Superior temporal gyrus (tissue), 1 donor: Measurements from ENCODE around the gene GPR157.
"Not testable (repeated sequence)": the region's sequence is repeated elsewhere in the genome, so short reads cannot be mapped to it uniquely, and the experiment has no call there.

Source experiments
- DNase-seq: peaks from one replicate; pipeline ENCODE4 v3.0.0-alpha.2; 2016; ENCODE audit errors: extremely low spot score

The GPR157 gene, protein sequence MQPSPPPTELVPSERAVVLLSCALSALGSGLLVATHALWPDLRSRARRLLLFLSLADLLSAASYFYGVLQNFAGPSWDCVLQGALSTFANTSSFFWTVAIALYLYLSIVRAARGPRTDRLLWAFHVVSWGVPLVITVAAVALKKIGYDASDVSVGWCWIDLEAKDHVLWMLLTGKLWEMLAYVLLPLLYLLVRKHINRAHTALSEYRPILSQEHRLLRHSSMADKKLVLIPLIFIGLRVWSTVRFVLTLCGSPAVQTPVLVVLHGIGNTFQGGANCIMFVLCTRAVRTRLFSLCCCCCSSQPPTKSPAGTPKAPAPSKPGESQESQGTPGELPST

GRCh38 chr1:9128520-9129265, at the start of gene GPR157:
Gene GPR157, minus strand, starts transcription at chr1:9129102. Its CDS starts 75 bp downstream, at chr1:9129027.
- no peak for DNase-seq

DNA sequence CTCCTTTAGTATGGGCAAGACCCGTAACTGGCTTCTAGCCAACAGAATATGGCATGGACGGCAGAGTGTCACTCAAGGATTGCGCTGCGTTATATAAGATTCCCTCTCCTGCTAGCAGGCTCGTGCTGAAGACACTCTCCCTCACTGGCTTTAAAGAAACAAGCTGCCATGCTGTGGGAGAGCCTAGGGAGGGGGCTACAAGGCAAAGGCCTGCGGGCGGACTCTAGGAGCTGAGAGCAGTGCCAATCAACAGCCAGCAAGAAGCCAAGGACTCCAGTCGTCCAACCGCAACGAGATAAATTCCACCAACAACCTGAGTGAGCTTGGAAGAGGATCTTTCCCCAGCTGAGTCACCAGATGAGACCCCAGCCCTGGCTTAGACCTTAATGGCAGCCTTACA, 45.9 kb upstream of the GPR157 start:
- no peak for DNase-seq

DNA sequence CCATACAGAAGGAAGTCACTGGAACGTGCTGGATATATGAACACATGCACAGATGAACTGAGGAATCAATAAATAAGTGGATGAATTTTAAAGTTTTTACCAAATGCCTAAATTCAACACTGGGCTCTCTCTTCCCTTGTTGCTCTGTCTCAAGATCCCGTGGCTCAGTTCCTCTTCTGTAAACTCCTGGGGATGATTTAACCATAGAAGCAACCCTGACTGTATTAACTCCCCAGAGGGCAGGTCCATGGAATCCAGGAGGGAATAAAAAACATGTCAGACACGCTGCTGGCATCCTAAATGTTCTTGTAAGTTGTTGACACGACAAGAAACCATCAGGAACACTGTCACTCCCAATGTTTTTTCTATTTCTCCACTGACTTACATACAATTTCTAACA, 45.3 kb upstream of the GPR157 start:
- DNase-seq = no peak

DNA sequence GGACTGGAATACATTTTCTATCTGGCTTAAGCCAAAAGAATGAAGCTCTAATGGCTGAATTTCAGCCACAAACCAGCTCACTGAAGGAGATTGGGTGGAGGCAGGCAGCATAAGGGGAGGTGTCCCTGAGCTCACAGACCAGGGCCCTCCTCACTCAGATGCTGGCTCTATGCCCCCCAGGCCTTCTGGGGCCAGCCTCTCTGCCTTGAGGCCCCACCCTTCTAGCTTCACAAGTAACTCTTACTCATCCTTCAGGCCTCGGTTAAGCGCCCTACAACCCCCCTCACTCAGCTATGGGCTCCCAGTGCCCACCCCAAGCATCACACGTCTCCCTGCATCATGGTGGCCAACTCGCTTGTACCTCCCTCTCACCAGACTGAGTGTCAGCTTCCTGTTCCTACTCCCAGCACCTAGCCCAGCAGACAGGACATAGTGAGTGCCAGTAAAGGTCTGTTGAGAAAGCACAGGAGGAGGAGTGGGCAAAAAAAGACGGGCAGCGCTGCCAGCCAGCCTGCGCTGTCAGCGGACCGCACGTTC, 40.8 kb upstream of the GPR157 start:
- DNase-seq = no peak

GRCh38 chr1:9167638-9168037, 38.7 kb upstream of the GPR157 start:
- no peak for DNase-seq

DNA sequence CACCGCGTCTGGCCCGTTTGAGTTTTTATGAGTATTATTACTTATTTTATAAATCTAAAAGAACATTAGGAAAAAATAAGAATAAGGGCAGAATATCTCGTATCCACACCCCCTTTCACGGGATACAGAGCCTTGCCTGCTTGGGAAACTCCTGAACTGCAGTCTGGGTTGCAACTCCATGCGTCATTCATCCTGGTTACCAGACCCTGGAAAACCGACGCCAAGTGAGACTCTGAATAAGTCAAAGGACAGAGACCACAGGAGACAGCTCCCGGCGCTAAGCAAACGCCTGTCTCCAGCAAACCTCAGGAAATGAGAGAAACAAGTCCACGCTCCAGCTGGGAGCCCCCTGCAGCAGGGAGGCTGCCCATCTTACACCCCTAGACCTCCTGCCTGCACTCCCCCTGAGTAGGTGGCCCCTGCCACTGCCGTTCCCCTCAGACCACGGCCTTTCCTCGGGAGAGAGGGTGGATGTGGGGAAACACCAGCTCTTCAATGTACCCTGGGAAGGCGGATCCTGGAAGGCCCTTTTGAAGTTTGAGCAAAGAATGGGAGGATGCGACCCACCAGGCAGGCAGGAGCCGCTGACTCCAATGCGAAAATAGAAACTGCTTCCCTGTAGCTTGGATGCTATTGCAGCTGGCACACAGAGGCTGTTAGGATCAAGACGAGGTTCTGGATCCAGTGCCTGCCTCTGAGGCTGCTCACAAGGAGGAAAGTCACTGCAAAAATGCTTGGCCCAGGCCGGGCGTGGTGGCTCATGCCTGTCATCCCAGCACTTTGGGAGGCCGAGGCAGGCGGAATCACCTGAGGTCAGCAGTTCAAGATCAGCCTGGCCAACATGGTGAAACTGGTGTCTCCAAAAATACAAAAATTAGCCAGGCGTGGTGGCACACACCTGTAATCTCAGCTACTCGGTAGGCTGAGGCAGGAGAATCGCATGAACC, 37.7 kb upstream of the GPR157 start:
- DNase-seq = no peak

DNA sequence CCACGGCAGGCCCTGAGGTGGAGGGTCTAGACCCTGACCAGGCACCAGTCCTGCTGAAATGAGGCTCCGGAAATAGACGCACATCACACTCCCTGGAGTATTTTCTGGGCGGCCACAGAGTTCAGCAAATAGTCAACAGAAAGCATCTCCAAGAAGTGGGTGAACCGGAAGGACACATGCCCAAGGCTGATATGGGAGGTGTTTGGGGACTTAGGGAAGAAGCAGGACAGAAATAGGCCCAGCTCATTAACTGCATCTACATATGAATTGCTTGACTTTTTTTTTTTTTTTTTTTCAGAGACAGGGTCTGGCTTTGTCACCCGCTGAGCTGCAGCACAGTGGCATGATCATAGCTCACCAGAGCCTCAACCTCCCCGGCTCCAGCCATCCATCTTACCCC, 36.5 kb upstream of the GPR157 start:
- DNase-seq = no peak

DNA sequence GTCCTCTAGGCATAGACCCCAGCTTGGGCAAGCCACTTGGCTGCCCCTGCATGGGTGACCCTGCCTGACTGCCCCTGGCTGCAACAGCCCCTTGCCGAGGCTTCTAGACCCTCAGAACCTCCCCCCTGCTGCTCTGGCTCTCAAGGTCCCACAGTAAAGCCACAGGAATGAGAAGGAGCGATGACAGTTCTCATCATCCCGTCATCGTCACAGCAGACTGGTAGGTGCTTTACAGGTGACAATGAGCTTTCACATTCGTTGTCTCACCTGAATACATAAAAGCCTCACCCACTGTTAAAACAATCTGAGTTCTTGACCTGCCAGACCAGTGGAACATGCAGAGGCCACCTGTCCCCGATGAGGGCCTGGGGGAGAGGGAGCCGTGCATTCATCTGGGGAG, 36.0 kb upstream of the GPR157 start:
- no peak for DNase-seq

- DNase-seq = no peak
These were observed 35.6 kb upstream of the GPR157 start for GRCh38 chr1:9164532-9164900.

DNA sequence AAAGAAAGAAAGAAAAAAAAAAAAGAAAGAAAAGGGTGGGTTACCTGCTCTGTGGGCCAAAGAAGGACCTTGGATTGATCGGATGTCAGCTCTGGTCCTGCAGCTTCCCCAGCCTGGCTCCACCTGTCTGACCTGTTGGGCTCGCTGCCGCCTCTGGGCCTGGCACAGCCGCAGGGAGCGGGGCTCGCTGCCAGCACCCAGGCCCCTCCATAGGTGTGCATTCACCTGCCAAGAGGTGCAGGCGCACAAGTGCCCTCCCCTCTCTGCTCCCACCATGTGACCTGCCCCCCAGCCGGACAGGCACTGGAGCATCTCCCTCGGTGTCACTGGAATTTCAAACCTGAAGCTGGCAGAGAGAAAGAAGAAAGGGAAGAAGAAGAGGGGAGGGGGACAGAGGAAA, 33.1 kb upstream of the GPR157 start:
- no peak for DNase-seq

GRCh38 chr1:9161342-9161741, 32.4 kb upstream of the GPR157 start:
- no peak for DNase-seq

DNA sequence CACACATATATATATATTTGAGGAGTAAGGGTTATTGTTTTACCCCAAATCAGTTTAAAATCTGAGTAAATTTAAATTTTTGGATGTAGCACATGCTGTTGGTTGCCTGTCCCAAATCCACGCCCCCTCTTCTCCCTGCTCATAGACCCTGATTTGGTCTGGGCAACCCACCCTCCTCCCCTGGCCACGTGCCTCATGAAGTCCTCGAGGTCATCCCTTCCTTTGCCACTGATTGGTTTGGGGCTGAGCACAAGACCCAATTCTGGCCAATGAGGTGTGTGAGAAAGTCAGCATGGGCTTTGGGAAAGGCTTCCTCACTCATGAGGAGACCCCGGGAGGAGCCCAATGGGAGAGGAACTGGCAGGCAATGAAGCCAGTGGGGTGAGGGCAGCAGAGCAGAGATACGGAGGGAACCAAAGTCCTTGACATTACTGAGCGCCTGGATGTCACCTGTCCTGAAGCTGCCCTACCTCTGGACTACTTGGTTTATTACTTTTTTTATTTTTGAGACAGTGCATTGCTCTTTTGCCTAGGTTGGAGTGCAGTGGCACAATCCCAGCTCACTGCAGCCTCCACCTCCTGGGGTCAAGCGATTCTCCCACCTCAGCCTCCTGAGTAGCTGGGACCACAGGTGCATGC, 31.3 kb upstream of the GPR157 start:
- no peak for DNase-seq

DNA sequence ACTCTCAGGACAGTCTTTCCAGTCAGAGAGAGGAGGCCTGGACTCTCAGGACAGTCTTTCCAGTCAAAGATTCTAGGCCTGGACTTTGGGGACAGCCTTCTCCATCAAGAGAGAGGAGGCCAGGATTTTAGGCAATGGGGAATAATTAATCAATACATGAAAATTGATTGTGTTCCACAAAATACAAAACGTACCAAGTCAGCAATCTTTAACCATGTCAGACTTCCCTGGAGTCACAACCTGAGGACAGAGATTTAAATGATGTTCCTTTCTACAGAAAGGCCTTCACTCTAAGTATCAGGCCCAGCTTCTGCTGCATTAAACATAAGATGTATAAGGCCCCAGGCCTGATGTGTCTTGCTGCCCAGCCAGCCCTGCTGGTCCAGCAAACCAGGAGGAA, 27.0 kb upstream of the GPR157 start:
- DNase-seq = no peak

- not testable (repeated sequence) for DNase-seq
These were observed 26.5 kb upstream of the GPR157 start for GRCh38 chr1:9155405-9155804.

DNA sequence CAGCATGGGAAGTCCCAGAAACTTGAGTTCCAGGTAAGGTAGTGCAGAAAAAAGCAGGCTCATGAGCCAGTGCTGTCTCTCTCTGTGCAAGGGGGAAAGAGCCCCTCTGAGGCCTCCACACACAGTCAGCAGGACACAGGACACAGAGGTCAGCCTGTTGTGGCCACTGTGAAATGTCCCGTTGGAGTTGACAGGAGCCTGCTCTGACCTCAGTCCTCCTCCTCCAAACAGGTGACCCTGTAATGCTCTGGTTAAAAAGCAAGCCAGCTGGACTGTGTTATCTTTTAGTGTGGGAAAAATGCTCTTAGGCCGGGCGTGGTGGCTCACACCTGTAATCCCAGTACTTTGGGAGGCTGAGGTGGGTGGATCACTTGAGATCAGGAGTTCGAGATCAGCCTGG, 24.2 kb upstream of the GPR157 start:
- DNase-seq = no peak

DNA sequence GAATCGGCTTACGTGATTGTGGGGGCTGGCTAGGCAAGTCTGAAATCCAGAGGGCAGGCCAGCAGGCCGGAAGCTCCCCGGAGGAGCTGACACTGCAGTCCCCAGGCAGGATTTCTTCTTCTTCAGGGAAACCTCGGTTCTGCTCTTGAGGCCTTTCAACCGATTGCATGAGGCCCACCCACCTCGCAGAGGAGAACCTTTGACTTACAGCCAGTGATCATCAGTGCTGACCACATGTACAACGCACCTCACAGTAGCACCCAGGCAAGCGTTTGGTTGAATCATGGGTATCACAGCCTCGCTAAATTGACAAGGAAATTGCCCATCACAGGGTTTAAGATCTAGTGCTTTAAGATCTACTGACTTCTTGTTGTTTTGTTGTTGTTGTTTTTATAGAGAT, 23.6 kb upstream of the GPR157 start:
- DNase-seq = no peak

DNA sequence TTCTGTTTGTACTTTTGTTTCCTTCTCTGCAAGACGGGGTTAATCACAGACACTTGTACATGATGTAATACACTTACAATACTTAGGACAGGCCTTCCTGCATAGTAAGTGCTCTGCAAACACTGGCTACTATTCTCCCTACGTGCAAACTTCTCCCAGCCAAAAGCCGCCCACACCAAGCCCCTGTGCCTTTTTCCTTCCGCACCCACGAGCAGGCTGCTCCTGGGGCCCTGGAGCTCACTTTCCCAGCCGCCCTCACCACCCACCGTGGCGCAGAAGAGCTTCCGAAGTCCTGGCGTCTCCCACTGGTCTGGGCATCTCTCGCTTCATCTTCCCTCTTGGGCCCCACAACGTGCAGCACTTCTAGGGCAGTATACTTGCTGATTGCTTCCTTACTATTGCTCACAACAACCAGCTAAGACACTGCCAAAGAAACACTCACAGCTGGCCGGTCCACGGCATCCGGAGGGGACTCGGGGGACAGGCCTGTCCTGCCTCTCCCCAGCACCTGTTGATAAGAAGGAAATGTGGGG, 22.5 kb upstream of the GPR157 start:
- no peak for DNase-seq

DNA sequence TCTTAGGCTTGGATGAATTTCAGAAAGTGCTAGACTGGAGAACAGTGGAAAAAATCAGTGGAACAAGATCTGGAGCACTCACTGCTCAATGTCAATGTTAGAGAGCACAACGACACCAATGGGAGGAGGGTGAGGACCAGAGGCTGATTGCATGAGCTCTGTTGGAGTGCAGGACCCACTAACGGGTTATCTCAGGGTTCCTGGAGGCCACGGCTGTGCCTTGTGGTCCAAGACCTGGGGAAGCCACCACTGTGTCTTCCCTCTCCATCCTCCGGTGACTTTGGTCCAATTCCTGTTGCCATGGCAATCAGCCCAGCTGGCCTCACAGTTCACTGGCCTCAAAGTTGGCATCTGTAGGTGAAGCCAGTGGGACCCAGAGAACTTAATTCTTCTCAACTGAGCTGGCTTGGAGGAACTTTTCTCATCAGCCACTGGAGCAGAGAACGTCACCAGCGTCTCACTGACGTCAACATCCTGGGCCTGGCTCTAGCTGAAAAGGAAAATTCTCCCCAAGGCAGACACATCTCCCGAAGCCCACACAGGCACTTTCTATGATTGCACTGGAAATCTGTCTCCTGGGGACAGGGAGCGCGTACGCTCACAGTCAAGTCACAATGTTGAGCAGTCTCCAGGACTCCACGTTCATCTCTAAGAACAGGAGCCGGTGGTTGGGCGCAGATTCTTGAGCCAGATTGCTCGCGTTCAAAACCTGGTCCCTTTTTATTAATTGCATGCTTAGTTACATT, 21.9 kb upstream of the GPR157 start:
- DNase-seq = no peak

DNA sequence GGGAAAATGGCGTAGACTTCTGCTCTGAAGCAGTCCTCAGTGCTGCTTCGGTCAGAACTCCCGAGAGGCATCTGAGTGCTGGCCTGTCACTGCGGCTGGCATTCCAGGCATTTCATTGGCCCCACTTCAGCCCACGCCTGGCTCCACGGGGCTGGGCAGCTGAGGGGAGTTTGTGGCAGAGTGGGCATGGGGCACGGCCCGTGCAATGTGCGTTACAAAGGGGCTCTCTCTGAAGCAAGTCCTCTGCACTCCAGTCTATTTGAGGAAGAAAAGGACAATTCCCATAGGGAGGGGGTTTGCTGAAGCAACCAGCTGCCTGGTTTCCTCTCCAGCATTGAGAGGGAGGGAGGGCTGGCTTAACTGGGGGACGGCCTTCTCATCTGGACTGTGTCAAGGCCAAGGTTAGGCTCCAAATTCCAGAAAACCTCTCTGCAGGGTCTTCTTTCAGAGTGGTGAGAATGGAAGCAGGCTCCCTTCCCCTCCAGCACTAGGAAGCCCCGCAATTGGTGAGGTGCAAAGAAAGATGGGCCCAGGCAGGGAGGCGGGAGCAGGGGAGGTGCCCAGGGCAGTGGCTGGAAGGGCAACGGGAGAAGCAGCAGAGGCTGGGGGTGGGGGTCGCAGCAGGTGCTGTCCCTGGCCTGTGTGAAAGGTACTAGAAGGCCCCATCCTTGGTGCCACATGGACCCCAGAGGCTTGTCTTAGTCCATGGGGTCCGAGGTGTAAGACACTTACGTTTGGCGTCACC, 21.1 kb upstream of the GPR157 start:
- DNase-seq = no peak

DNA sequence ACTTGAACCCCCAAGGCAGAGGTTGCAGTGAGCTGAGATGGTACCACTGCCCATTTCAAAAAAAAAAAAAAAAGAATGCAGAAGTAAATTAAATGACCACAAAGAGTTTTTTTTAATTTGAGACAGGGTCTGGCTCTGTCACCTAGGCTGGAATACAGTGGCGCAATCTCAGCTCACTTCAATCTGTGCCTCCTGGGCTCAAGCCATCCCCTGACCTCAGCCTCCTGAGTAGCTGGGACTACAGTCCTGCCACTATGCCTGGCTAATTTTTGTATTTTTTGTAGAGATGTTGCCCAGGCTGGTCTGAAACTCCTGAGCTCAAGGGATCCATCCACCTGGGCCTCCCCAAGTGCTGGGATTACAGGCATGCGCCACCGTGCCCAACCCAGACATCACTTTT, 20.2 kb upstream of the GPR157 start:
- DNase-seq = no peak
